ENCODE data around the gene TMEM25. TPM values are rescaled to one million over a fixed set of nuclear protein-coding genes. Genes with fewer than 3 reads are reported as not detected.
"Not testable (repeated sequence)": the region's sequence is repeated elsewhere in the genome, so short reads cannot be mapped to it uniquely, and the experiment has no call there.

Gene TMEM25
- total RNA-seq, 2 donors from 2014 or later, result 8.8 to 10.1 TPM

- intact Hi-C loops (cut with DNase I), result no loop called here
- DNase-seq (no peak), ATAC-seq (peak in 1 of 2 donors; percentile 2)
These were observed 761 bp upstream of the TMEM25 start for GRCh38 chr11:118530180-118530682.

- peak in 1 of 2 donors; percentile 1 for ATAC-seq
- intact Hi-C loops (cut with DNase I), result no loop called here
- no peak for DNase-seq
These were observed 649 bp downstream of the TMEM25 start for GRCh38 chr11:118531597-118532084.

GRCh38 chr11:118532091-118532490 is 1.1 kb downstream of the TMEM25 start:
- ATAC-seq, result no peak
- DNase-seq, result no peak
- intact Hi-C loops (cut with DNase I), result no loop called here

- intact Hi-C loops (cut with DNase I), result no loop called here
- no peak for ATAC-seq
- no peak for DNase-seq
These were observed 2.1 kb downstream of the TMEM25 start for GRCh38 chr11:118532852-118533768.

- intact Hi-C loops (cut with DNase I), result no loop called here
- DNase-seq, result no peak
- ATAC-seq, result no peak
These were observed 3.1 kb downstream of the TMEM25 start for GRCh38 chr11:118533769-118534729.

DNA sequence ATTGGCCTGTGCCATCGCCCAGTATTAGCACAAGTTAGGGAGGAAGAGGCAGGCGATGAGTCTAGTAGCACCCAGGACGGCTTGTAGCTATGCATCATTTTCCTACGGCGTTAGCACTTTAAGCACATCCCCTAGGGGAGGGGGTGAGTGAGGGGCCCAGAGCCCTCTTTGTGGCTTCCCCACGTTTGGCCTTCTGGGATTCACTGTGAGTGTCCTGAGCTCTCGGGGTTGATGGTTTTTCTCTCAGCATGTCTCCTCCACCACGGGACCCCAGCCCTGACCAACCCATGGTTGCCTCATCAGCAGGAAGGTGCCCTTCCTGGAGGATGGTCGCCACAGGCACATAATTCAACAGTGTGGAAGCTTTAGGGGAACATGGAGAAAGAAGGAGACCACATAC is 4.3 kb downstream of the TMEM25 start:
- DNase-seq (no peak), ATAC-seq (no peak)
- intact Hi-C loops (cut with DNase I), result no loop called here

DNA sequence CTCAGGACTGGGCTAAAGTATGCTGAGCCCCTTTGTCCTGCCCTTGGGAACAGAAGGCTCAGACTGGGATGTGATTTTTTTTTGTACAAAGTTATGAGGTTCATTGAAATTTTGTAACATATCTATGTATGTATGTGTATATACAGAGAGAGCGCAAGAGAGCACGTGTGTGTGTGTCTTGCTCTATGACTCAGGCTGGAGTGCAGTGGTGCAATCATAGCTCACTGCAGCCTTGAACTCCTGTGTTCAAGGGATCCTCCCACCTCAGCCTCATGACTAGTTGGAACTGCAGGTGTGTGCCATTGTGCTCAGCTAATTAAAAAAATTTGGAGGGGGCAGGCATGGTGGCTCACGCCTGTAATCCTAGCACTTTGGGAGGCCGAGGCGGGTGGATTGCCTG is 5.7 kb downstream of the TMEM25 start:
- ATAC-seq (no peak), DNase-seq (no peak)
- intact Hi-C loops (cut with DNase I), result no loop called here

GRCh38 chr11:118537409-118537980 is 6.5 kb downstream of the TMEM25 start:
- DNase-seq (no peak), ATAC-seq (no peak)
- intact Hi-C loops (cut with DNase I), result no loop called here

DNA sequence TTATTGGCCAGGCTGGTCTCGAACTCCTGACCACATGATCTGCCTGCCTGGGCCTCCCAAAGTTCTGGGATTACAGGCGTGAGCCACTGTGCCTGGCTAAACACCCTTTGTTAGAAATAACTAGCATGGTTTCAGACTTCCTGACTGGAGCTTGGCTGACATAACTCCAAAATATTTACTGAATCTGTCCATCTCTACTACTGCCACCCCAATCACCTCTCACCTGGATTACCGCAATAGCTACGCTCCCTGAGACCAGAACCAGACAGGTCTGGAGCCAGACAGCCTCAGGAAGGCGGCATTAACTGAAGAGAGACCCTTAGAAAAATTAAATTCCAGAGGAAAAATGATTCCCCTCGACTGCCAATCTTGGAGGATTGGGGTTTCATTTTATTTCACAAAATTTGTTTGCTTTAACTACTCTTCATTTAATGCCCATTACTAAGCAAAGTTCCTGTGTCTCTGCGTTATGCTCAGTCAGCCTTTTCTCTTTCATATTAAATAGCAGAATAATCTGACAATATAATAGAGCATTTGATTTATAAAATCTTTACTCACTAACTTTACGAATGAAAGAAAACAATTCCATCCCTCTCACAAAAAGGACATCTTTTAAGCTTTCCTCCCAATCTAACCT is 13.1 kb downstream of the TMEM25 start:
- ATAC-seq, result peak in 1 of 2 donors; percentile 63
- intact Hi-C loops (cut with DNase I), result no loop called here
- DNase-seq, result no peak

GRCh38 chr11:118544647-118545010 is 13.6 kb downstream of the TMEM25 start:
- no peak for ATAC-seq
- intact Hi-C loops (cut with DNase I), result no loop called here
- DNase-seq, result no peak

- ATAC-seq, result no peak
- intact Hi-C loops (cut with DNase I), result no loop called here
- DNase-seq, result no peak
These were observed 14.5 kb downstream of the TMEM25 start for GRCh38 chr11:118545533-118545932.

- no peak for DNase-seq
- intact Hi-C loops (cut with DNase I), result no loop called here
- no peak for ATAC-seq
These were observed 16.1 kb downstream of the TMEM25 start for GRCh38 chr11:118547132-118547531.

DNA sequence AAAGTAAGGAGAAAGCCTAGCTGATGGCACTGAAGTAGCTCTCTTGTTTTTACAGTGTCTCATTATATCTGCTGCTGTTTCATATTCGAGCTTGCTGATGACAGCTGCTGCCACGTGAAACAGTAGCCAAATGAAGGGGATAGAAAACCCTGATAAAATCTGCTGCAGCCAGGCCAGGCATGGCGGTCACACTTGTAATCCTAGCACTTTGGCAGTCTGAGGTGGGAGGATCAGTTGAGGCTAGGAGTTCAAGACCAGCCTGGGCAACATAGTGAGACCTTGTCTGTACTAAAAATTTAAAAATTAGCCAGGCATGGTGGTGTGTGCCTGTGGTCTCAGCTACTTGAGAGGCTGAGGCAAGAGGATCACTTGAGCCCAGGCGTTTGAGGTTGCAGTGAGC is 21.3 kb downstream of the TMEM25 start:
- intact Hi-C loops (cut with DNase I), result no loop called here
- ATAC-seq, result no peak

DNA sequence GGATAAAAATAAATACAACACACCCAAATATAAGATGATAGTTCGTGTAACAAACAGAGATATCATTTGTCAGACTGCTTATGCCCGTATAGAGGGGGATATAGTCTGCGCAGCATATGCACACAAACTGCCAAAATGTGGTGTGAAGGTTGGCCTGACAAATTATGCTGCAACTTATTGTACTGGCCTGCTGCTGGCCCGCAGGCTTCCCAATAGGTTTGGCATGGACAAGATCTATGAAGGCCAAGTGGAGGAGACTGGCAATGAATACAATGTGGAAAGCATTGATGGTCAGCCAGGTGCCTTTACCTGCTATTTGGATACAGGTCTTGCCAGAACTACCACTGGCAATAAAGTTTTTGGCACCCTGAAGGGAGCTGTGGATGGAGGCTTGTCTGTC is 29.8 kb downstream of the TMEM25 start:
- no peak for DNase-seq
- intact Hi-C loops (cut with DNase I), result loop anchor here in 1 of 2 donors (10.0 kb wide), 1 partner anchor 366 kb away; no protein-coding TSS in a partner anchor
- ATAC-seq, result no peak

More for the DNA sequence above, 21.3 kb downstream of the TMEM25 start:
- DNase-seq, result no peak

- DNase-seq (peak; percentile 54), ATAC-seq (peak; percentile 53 to 57)
- intact Hi-C loops (cut with DNase I), result loop anchor here in 1 of 2 donors (10.0 kb wide), 1 partner anchor 370 kb away; no protein-coding TSS in a partner anchor
These were observed 34.1 kb downstream of the TMEM25 start for GRCh38 chr11:118565051-118565450.

DNA sequence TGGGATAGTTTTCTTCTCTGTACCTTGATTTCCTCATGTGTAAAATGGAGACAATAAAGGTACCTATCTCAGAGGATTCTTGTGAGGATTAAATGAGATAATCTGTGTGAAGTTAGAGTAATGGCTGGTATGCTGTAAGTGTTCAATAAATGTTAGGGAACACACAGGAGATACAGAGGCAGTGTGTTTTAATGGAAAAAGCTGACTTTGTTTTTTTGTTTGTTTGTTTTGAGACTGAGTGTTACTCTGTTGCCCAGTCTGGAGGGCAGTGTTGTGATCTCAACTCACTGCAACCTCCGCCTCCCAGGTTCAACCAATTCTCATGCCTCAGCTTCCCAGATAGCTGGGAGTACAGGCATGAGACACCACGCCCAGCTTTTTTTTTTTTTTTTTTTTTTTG is 38.7 kb downstream of the TMEM25 start:
- ATAC-seq (no peak), DNase-seq (no peak)
- intact Hi-C loops (cut with DNase I), result loop anchor here in 1 of 2 donors (10.0 kb wide), 1 partner anchor 375 kb away; no protein-coding TSS in a partner anchor

- DNase-seq, result no peak
- no peak for ATAC-seq
- intact Hi-C loops (cut with DNase I), result no loop called here
These were observed 39.8 kb downstream of the TMEM25 start for GRCh38 chr11:118570787-118571186.

DNA sequence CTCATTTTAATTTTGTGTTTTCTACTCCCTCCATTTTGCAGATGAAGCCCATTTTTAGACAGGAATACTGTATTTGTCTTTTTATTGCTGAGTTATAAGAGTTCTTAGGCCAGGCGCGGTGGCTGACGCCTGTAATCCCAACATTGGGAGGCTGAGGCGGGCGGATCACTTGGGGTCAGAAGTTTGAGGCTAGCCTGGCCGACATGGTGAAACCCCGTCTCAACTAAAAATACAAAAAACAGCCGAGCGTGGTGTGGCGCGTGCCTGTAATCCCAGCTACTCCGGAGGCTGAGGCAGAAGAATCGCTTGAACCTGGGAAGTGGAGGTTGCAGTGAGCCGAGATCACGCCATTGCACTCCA is 40.7 kb downstream of the TMEM25 start:
- DNase-seq (peak; percentile 34), ATAC-seq (peak in 1 of 2 donors; percentile 17)
- intact Hi-C loops (cut with DNase I), result not testable (repeated sequence)
